Measurements from ENCODE around the gene RNF186.
"Not testable (repeated sequence)": the region's sequence is repeated elsewhere in the genome, so short reads cannot be mapped to it uniquely, and the experiment has no call there.

Gene RNF186

GRCh38 chr1:19859876-19860275 lies 44.8 kb upstream of the RNF186 start:
- no peak for DNase-seq (ENCODE audit: low read depth)
- H3K4me3 ChIP-seq (ENCODE audit: control insufficient read depth, low read depth, low read length), result no peak overlapping the region
- TF ChIP-seq CTCF (conservative IDR thresholded peaks at IDR 0.05; ENCODE audit: control insufficient read depth, insufficient read depth, low read depth, low read length), result no peak

GRCh38 chr1:19858893-19859292 lies 43.8 kb upstream of the RNF186 start:
- no peak overlapping the region for H3K4me3 ChIP-seq (ENCODE audit: control insufficient read depth, low read depth, low read length)
- no peak for TF ChIP-seq CTCF (conservative IDR thresholded peaks at IDR 0.05; ENCODE audit: control insufficient read depth, insufficient read depth, low read depth, low read length)
- no peak for DNase-seq (ENCODE audit: low read depth)

- H3K4me3 ChIP-seq (ENCODE audit: control insufficient read depth, low read depth, low read length), result no peak overlapping the region
- DNase-seq (ENCODE audit: low read depth), result no peak
- no peak for TF ChIP-seq CTCF (conservative IDR thresholded peaks at IDR 0.05; ENCODE audit: control insufficient read depth, insufficient read depth, low read depth, low read length)
Observed at GRCh38 chr1:19854866-19855265, 39.8 kb upstream of the RNF186 start.

GRCh38 chr1:19852036-19852435 lies 37.0 kb upstream of the RNF186 start:
- no peak overlapping the region for H3K4me3 ChIP-seq (ENCODE audit: control insufficient read depth, low read depth, low read length)
- DNase-seq (ENCODE audit: low read depth), result no peak
- TF ChIP-seq CTCF (conservative IDR thresholded peaks at IDR 0.05; ENCODE audit: control insufficient read depth, insufficient read depth, low read depth, low read length), result no peak

- TF ChIP-seq CTCF (conservative IDR thresholded peaks at IDR 0.05; ENCODE audit: control insufficient read depth, insufficient read depth, low read depth, low read length), result no peak
- H3K4me3 ChIP-seq (ENCODE audit: control insufficient read depth, low read depth, low read length), result no peak overlapping the region
- DNase-seq (ENCODE audit: low read depth), result no peak
Observed at GRCh38 chr1:19850214-19850613, 35.1 kb upstream of the RNF186 start.

- not testable (repeated sequence) for H3K4me3 ChIP-seq (ENCODE audit: control insufficient read depth, low read depth, low read length); DNase-seq (ENCODE audit: low read depth)
Observed at GRCh38 chr1:19849307-19849706, 34.2 kb upstream of the RNF186 start.

GRCh38 chr1:19847334-19847733 lies 32.3 kb upstream of the RNF186 start:
- not testable (repeated sequence) for DNase-seq (ENCODE audit: low read depth); H3K4me3 ChIP-seq (ENCODE audit: control insufficient read depth, low read depth, low read length)

- no peak for DNase-seq (ENCODE audit: low read depth)
- no peak for TF ChIP-seq CTCF (conservative IDR thresholded peaks at IDR 0.05; ENCODE audit: control insufficient read depth, insufficient read depth, low read depth, low read length)
Observed at GRCh38 chr1:19846338-19846737, 31.3 kb upstream of the RNF186 start.

More at GRCh38 chr1:19846338-19846737, 31.3 kb upstream of the RNF186 start:
- H3K4me3 ChIP-seq (ENCODE audit: control insufficient read depth, low read depth, low read length), result no peak overlapping the region

Measured in fibroblast of mammary gland (primary cell).